Activated T-helper 17 cell treated with anti-CD3 and anti-CD28 coated beads, Interleukin-2, amount 50 U/mL, for 72 hours (primary cell): Measurements from ENCODE around the gene ADH4. TPM values are rescaled to one million over a fixed set of nuclear protein-coding genes. Genes with fewer than 3 reads are reported as not detected.
A peak's percentile ranks its signal among the peaks of the same experiment; 100 is the strongest.
"Not testable (repeated sequence)": the region's sequence is repeated elsewhere in the genome, so short reads cannot be mapped to it uniquely, and the experiment has no call there.

Experiments used
- ATAC-seq: fragments of 150-1000 bp; cut with Tn5 transposase; replicated peaks from 2 replicates; pipeline ENCODE4 v1.10.0; 2021; ENCODE audit warnings: mild to moderate bottlenecking, moderate library complexity
- H3K27ac Mint-ChIP-seq: one replicate; pipeline ENCODE4 v1.8.0; 2022; ENCODE audit warnings: mixed read lengths
- H3K27me3 Mint-ChIP-seq: one replicate; pipeline ENCODE4 v1.8.0; 2022; ENCODE audit warnings: mixed read lengths
- H3K36me3 Mint-ChIP-seq: one replicate; pipeline ENCODE4 v1.8.0; 2022; ENCODE audit warnings: low read depth, mild to moderate bottlenecking, mixed read lengths
- H3K4me1 Mint-ChIP-seq: one replicate; pipeline ENCODE4 v1.8.0; 2022; ENCODE audit warnings: mixed read lengths
- H3K4me3 Mint-ChIP-seq: one replicate; pipeline ENCODE4 v1.8.0; 2022; ENCODE audit warnings: mild to moderate bottlenecking, mixed read lengths
- H3K9me3 Mint-ChIP-seq: one replicate; pipeline ENCODE4 v1.8.0; 2022; ENCODE audit warnings: mixed read lengths
- total RNA-seq, 2 donors: library from RNA; stranded (reverse); gene quantifications; one replicate each; pipeline ENCODE4 v1.2.3, GENCODE V29; 2022

ADH4 gene
- total RNA-seq, 2 donors from 2014 or later: not detected

DNA sequence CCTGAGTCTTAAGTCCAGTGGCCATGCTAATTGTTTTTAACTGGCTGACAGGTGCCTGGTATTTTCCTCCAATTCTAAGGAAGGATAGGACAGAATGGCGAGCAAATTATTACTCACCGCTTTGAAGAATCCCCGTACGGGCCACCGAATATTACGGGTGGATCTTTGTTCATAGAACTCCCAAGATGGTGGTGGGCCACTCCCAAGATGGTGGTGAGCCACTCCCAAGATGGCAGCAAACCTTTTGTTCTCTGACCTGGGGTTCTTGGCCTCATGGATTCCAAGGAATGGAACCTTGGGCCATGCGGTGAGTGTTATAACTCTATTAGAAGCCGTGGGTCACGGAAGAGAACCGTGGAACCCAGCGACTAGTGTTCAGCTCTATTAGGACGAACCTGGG, 34.8 kb downstream of the ADH4 start:
- ATAC-seq, H3K27me3 Mint-ChIP-seq: not testable (repeated sequence)

DNA sequence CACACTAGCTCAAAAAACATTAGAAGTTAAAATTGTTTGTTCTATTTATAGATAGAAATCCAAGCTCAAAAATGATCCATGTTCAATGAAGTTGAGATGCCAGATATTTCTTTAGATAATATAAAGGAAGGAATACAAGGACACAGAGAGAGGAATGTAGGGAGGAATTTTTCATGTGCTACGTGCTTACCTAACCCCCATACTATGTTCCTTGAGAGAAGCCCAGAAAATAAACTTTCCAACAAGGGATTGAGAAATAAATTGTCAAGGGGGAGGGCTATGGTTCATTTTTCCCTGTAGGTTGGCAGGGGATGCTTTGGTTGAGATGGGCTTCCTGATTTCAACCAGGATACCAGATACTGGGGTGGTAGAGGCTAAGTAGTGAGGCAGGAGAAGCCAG, 39.9 kb downstream of the ADH4 start:
- Mint-ChIP-seq H3K27me3 (peaks cover 4% of the 10 kb centered on the region), H3K4me1 (peaks cover 3% of the 10 kb centered on the region), H3K36me3 (no peaks in the 10 kb centered on the region), H3K27ac (no peak overlapping the region), H3K4me3 (no peak overlapping the region), H3K9me3 (no peaks in the 10 kb centered on the region)
- ATAC-seq: no peak

More for the DNA sequence above, 34.8 kb downstream of the ADH4 start:
- H3K9me3 Mint-ChIP-seq, H3K36me3 Mint-ChIP-seq, H3K4me1 Mint-ChIP-seq, H3K4me3 Mint-ChIP-seq, H3K27ac Mint-ChIP-seq: not testable (repeated sequence)

DNA sequence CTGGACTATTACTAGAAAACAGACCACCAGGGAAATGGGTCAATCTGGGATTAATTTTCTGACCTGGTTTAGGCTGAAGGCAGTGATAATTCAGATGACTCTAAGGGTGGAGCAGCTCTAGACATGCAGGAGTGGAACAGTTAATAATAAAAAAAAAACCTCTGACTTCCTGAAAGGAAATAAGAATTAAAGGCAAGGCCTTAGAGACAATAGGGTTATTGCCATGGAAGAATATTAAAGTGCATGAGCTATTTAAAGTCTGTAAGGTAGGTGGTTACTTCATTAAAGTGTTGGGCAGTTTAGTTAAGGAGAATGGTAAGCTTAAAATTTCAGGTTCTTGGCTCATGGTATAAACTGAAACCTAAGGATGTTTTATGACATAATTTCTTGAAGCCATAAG, 40.9 kb downstream of the ADH4 start:
- Mint-ChIP-seq H3K9me3 (no peaks in the 10 kb centered on the region), H3K36me3 (no peaks in the 10 kb centered on the region), H3K27ac (no peak overlapping the region), H3K4me3 (no peak overlapping the region), H3K27me3 (peaks cover 4% of the 10 kb centered on the region), H3K4me1 (no peaks in the 10 kb centered on the region)
- ATAC-seq: no peak

DNA sequence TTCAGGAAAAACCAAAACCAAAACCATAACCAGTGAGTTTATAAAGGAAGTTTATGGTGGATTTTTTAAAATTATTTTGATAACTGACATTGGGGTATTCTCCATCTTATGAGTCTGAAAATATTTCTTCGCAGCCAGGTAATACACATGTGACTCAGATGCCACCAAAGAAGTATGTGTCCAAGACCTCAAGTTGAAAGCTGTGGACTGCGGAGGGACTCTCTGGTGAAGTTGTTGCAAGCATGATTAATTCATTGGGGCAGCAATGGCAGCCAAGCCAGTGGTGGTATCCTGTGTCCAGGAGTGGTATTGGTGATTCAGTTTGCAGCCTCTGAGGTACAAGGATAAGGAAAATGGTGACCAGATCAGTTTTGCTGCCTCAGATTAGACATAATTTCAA, 41.5 kb downstream of the ADH4 start:
- H3K27ac Mint-ChIP-seq: no peak overlapping the region
- H3K9me3 Mint-ChIP-seq: no peaks in the 10 kb centered on the region
- no peak overlapping the region for H3K4me3 Mint-ChIP-seq

GRCh38 chr4:99100876-99101275, 43.2 kb downstream of the ADH4 start:
- ATAC-seq: no peak
- Mint-ChIP-seq H3K9me3 (no peaks in the 10 kb centered on the region), H3K36me3 (no peaks in the 10 kb centered on the region)

More for the DNA sequence above, 41.5 kb downstream of the ADH4 start:
- no peak for ATAC-seq
- Mint-ChIP-seq H3K27me3 (peaks cover 4% of the 10 kb centered on the region), H3K36me3 (no peaks in the 10 kb centered on the region), H3K4me1 (no peaks in the 10 kb centered on the region)

DNA sequence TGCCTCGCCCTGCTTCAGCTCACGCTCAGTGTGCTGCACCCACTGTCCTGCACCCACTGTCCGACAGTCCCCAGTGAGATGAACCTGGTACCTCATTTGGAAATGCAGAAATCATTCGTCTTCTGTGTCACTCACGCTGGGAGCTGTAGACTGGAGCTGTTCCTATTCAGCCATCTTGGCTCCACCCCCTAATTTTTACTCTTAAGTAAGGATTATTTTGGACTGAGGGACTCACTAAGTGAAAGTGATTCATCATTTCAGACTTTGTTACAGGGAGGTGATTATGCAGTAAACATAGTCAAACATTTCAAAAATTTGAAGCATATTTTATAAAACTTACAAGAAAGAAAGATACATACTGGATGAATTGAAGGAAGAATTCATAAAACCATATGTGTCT, 44.3 kb downstream of the ADH4 start:
- H3K4me1 Mint-ChIP-seq, H3K27ac Mint-ChIP-seq, ATAC-seq, H3K36me3 Mint-ChIP-seq, H3K4me3 Mint-ChIP-seq, H3K9me3 Mint-ChIP-seq, H3K27me3 Mint-ChIP-seq: not testable (repeated sequence)

More at GRCh38 chr4:99100876-99101275, 43.2 kb downstream of the ADH4 start:
- Mint-ChIP-seq H3K27me3 (peaks cover 4% of the 10 kb centered on the region), H3K4me3 (no peak overlapping the region), H3K27ac (no peak overlapping the region), H3K4me1 (no peaks in the 10 kb centered on the region)

- H3K9me3 Mint-ChIP-seq: no peaks in the 10 kb centered on the region
- no peaks in the 10 kb centered on the region for H3K36me3 Mint-ChIP-seq
- H3K4me3 Mint-ChIP-seq: no peak overlapping the region
- no peaks in the 10 kb centered on the region for H3K4me1 Mint-ChIP-seq
- H3K27me3 Mint-ChIP-seq: peaks cover 4% of the 10 kb centered on the region
- no peak for ATAC-seq
- H3K27ac Mint-ChIP-seq: no peak overlapping the region
Measured at GRCh38 chr4:99099311-99099710, 44.8 kb downstream of the ADH4 start.

- H3K4me3 Mint-ChIP-seq, ATAC-seq, H3K9me3 Mint-ChIP-seq, H3K36me3 Mint-ChIP-seq, H3K27me3 Mint-ChIP-seq, H3K27ac Mint-ChIP-seq: not testable (repeated sequence)
- peaks cover 18% of the 10 kb centered on the region for H3K4me1 Mint-ChIP-seq
Measured at GRCh38 chr4:99091841-99092240, 52.3 kb downstream of the ADH4 start.

DNA sequence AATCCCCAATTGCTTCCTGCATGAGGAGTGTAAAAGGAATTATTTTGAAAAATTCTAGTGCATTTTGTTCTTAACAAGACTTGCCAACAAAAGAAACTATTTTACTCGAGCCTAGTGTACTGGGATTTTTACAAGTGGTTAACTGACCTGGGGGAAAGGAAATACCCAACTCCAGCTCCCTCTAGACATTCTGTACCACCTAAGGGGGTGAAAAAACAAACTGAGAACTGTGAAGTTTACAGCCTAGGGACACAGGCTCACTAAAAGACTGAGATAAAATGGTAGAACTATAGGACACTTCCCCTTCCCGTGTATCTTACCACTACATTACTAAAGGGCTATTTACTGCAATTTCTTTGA, 52.9 kb downstream of the ADH4 start:
- H3K4me1 Mint-ChIP-seq: peaks cover 22% of the 10 kb centered on the region
- no peak overlapping the region for H3K27ac Mint-ChIP-seq
- no peaks in the 10 kb centered on the region for H3K27me3 Mint-ChIP-seq
- H3K4me3 Mint-ChIP-seq: peak overlapping the region; percentile 98
- peaks cover 12% of the 10 kb centered on the region for H3K36me3 Mint-ChIP-seq
- ATAC-seq: no peak
- no peaks in the 10 kb centered on the region for H3K9me3 Mint-ChIP-seq

GRCh38 chr4:99090481-99091215, 53.4 kb downstream of the ADH4 start:
- ATAC-seq: no peak
- Mint-ChIP-seq H3K4me3 (peak overlapping the region; percentile 98), H3K4me1 (peaks cover 23% of the 10 kb centered on the region), H3K9me3 (no peaks in the 10 kb centered on the region), H3K27ac (peak overlapping the region; percentile 96), H3K36me3 (peaks cover 16% of the 10 kb centered on the region), H3K27me3 (no peaks in the 10 kb centered on the region)

DNA sequence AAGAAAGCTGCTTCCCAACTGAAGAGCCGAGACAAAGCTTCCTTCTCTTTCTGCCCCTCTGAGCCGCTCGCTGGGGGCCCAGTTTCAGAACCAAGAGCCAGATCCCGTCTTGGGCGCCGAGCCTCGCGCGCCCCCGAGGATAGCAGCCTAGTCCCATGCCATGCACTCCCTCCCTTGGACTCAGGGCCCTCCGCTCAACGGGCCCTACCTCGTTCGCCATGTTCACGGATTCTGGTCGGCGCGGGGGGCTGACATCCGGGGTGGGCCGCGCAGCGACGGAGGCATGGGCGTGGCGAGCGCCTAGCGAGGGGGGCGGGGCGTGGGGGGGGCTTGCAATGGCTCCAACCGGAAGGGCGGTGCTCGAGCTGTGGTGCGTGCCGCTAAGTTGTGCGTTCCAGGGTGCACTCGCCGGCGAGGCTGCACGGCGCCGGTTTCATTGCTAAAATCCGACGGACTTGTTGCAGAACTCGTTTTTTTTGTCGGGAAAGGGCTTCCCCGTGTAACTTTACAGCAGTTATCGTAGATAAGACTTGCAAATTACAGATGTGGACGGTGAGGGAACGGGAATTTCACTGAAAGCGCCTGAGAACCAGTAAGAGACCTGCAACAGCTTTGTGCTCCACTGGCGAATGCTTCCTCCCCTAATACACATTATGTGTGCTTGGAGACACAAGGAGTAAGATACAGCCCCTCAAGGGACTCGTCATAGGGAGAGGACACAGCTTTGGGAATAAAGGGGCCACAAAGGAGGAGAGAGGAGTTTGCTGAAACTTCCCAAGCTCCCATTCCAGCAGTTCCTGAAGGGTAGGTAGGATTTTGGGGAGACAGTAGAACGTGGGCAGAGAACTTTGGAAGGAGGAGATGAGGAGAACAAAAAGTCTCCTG, 55.4 kb downstream of the ADH4 start, which contains the start of gene ADH5:
TSS of gene ADH5 (minus strand) at position 308 of the 885 bp plus-strand sequence. CDS start at position 220, 88 bp downstream.
- Mint-ChIP-seq H3K36me3 (peaks cover 35% of the 10 kb centered on the region), H3K4me3 (peak within 1 kb of the TSS; percentile 98), H3K9me3 (no peaks in the 10 kb centered on the region), H3K4me1 (peaks cover 30% of the 10 kb centered on the region), H3K27me3 (no peaks in the 10 kb centered on the region), H3K27ac (peak within 1 kb of the TSS; percentile 96)
- ATAC-seq: peak; percentile 97

- no peaks in the 10 kb centered on the region for H3K27me3 Mint-ChIP-seq
- peak; percentile 24 for ATAC-seq
- no peaks in the 10 kb centered on the region for H3K9me3 Mint-ChIP-seq
- H3K36me3 Mint-ChIP-seq: peaks cover 42% of the 10 kb centered on the region
- peaks cover 30% of the 10 kb centered on the region for H3K4me1 Mint-ChIP-seq
- peak overlapping the region; percentile 98 for H3K4me3 Mint-ChIP-seq
- peak overlapping the region; percentile 96 for H3K27ac Mint-ChIP-seq
Measured at GRCh38 chr4:99088023-99088449, 56.1 kb downstream of the ADH4 start.

- H3K4me1 Mint-ChIP-seq: peaks cover 19% of the 10 kb centered on the region
- peaks cover 77% of the 10 kb centered on the region for H3K36me3 Mint-ChIP-seq
- no peak overlapping the region for H3K4me3 Mint-ChIP-seq
- no peak overlapping the region for H3K27ac Mint-ChIP-seq
- no peaks in the 10 kb centered on the region for H3K27me3 Mint-ChIP-seq
- ATAC-seq: no peak
- H3K9me3 Mint-ChIP-seq: no peaks in the 10 kb centered on the region
Measured at GRCh38 chr4:99084595-99084994, 59.5 kb downstream of the ADH4 start.

DNA sequence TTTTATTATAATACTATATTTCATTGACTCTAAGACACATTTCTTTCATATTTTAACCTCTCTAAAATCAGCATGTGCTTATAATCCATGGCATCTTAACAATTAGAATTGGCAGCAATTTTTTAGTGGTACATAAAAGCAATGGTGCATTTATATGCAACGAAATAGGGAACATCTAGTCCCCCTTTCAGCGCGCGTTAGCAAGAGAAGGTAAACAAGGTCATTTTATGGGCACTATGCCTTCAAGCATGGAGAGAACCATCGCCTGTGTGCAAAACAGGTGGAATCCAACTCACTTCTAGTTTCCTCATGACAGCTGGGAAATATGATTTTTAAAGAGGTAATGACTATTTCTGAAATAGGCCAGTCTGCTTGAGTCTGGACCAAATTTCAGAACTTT, 61.9 kb downstream of the ADH4 start:
- Mint-ChIP-seq H3K36me3 (peaks cover 94% of the 10 kb centered on the region), H3K4me3 (no peak overlapping the region)
- no peak for ATAC-seq

DNA sequence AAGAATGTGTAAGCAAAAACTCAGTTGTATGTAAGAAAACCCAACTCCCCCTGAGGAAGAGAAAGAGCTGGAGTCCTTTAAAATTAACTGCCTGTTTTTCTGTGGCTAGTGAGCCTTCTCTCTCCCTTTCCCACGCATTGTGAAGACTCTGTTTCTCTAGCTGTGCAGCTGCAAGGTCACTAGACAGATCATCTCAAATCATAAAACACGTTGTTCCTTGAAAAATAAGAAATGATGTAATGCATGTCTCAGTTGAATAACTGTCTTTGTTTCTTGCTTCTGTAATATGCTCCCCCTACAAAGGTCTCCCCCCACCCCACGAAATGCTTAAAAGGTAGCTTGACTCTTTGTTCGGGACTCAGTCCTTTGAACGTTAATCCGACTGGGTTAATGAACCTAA, 63.2 kb downstream of the ADH4 start:
- peaks cover 100% of the 10 kb centered on the region for H3K36me3 Mint-ChIP-seq
- not testable (repeated sequence) for H3K27ac Mint-ChIP-seq, H3K9me3 Mint-ChIP-seq, H3K4me1 Mint-ChIP-seq, ATAC-seq, H3K27me3 Mint-ChIP-seq, H3K4me3 Mint-ChIP-seq

More for the DNA sequence above, 61.9 kb downstream of the ADH4 start:
- Mint-ChIP-seq H3K27ac (no peak overlapping the region), H3K27me3 (no peaks in the 10 kb centered on the region), H3K4me1 (peaks cover 13% of the 10 kb centered on the region), H3K9me3 (no peaks in the 10 kb centered on the region)
